PFSK-1 (cell line): ENCODE data around the gene LNX1.

Experiments used
- POLR2AphosphoS5 ChIP-seq: IDR thresholded peaks from 2 replicates; pipeline ENCODE4 v1.6.1; 2012; ENCODE audit warnings: low read depth, mild to moderate bottlenecking, control low read depth, low read length, moderate library complexity
- SIN3A ChIP-seq: IDR thresholded peaks from 2 replicates; pipeline ENCODE4 v1.6.1; 2012; ENCODE audit warnings: mild to moderate bottlenecking, low read length, moderate library complexity, borderline replicate concordance; ENCODE audit not compliant: insufficient read depth

GRCh38 chr4:53463340-53463739 is 127.9 kb downstream of the LNX1 start:
- TF ChIP-seq POLR2AphosphoS5, result no peak
- TF ChIP-seq SIN3A, result no peak
